HT-29 (cell line): ENCODE measurements around the gene TNFAIP2. TPM values are rescaled to one million over a fixed set of nuclear protein-coding genes. Genes with fewer than 3 reads are reported as not detected.
"Not testable (repeated sequence)": the region's sequence is repeated elsewhere in the genome, so short reads cannot be mapped to it uniquely, and the experiment has no call there.

Source experiments
- DNase-seq: peaks from one replicate; pipeline ENCODE4 v3.0.0-alpha.2; 2015; ENCODE audit warnings: low spot score
- total RNA-seq: library from RNA; depleted of rRNA; stranded (reverse); fragments of >200 nt; shearing (Covaris generic); gene quantifications from 2 replicates; pipeline ENCODE4 v1.2.3, GENCODE V29; 2014

Gene TNFAIP2
- total RNA-seq, 1 experiment from 2014 or later = 168 TPM

GRCh38 chr14:103155826-103156394, 32.6 kb downstream of the TNFAIP2 start:
- no peak for DNase-seq

DNA sequence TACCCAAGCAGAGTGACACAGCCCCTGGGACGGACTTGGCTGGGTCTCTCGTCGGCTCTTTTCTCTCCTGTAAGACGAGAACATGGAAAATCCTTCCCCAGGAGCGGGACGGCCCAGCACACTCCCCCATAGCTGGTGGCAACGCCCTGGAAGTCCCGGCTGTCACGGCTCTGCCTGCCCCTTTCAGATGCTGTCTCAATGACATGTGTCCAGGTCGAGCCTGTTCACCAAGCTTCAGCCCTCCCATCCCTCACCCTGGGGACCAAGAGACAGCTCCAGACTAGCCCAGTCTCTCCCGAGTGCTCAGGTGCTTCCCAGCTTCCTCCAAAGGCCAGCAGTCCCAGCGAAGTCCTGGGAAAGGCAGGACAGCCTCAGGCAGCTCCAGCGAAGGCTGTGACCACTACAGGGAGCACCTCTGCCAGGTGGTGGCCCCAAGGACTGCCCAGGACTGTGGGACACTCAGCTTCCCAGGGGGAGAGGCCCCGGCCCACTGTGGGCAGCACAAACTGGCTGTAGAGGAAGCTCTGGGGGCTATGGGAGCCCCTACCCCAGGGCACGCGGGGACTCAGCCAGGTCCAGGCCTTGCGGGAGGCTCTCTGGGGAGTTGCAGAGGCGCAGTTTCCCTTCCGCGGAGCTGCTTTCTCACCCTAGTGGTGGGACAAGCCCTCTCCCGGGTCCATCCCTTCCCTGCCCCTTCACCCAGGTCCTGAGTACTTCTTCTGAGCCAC, 33.6 kb downstream of the TNFAIP2 start:
- DNase-seq = no peak

DNA sequence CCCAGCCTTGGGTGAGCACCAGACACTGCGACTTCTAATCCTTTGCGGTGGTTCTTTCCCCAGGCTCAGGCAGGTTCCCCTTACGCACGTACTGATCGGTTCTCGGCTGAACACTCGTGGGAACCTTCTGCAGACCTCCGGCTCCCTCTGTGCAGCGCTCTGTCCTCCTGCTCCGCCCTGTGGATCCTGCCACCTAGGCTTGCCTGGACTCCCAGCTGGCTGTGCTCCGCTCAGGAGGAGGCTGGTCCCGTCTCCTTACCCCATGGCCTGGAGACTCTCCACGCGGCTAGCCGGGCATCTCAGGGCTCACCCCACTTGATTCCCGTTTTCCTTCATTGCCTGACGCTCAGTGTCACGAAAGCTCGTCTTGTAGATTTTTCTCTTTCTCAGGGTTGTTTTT, 34.7 kb downstream of the TNFAIP2 start:
- DNase-seq = no peak

DNA sequence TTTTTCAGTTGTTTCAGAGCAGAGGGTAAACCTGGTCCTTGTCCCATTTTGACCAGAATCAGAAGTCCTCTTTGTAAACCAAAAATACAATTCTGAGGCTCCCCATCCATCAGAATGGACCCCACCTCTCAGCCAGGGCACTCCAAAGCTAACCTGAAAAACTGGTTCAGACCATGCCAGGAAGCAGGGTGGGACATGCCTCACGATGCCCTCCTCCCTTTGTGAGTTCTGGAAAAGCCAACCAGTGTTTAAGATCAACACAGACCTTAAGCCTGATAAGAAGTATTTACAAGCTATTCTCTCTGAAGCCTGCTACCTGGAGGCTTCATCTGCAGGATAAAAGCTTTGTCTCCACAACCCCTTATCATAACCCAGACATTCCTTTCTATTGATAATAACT, 35.4 kb downstream of the TNFAIP2 start:
- peak; percentile 63 for DNase-seq

DNA sequence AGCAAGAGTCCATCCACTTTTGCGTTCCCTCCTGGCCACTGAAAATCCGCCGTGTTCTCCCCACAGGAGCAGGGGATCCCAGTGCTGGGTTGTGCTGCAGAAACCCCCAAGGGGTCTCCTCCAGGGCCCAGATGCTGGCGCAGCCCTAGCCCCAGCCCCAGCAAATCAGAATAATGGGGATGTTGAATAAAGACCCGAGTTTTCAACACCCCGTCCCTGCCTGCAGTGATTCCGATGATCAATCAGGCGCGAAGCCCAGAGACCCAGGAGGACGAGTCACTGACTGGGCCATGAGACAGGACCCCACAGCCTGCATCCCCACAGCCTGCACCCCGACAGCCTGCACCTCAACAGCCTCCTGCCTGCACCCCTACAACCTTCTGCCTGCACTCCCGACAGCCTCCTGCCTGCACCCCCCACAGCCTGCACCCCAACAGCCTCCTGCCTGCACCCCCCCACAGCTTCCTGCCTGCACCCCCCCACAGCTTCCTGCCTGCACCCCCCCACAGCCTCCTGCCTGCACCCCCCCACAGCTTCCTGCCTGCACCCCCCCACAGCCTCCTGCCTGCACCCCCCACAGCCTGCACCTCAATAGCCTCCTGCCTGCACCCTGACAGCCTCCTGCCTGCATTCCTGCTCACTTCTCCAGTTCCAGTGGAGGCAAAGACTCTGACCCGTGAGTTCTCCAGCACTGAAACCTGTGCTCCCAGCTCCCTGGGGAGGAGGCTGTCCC, 37.2 kb downstream of the TNFAIP2 start:
- DNase-seq = no peak

DNA sequence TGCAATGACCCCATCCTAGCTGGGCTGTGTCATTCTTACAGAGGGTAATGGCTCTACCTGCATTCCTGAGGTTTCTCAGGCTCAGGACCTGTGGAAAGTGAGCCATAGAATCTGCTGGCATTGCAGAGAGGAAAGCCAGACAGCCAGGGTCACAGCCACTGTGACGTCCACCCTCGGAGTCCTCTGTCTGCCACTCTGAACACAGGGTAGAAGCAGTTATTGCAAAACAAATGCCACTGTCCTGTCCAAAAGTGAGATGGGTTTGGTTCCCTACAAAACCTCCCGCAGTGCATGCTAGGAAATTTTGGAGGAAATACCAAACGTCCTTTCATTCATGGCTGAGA, 37.8 kb downstream of the TNFAIP2 start:
- DNase-seq = peak; percentile 60

DNA sequence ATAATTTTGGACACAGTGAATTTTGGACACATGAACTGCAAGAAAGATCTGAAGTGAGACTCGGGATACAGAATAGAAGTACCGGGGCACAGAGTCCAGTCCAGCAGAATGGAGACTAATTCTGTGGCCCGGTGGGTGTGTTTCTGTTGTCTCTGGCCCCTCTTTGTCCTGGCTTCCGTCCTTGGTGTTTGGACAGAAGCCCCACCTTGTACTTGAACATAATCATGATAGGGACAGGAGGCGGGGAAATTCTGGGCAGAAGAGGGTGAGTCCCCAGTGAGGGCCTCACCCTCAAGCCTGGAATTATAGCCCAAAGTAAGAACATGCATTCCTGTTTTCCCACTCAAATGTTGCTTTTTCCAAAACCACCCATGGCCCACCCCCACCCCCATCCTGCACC, 39.9 kb downstream of the TNFAIP2 start:
- no peak for DNase-seq

- DNase-seq = no peak
These were observed 40.7 kb downstream of the TNFAIP2 start for GRCh38 chr14:103164006-103164405.

- no peak for DNase-seq
These were observed 41.5 kb downstream of the TNFAIP2 start for GRCh38 chr14:103164779-103165178.

GRCh38 chr14:103165323-103165722, 42.1 kb downstream of the TNFAIP2 start:
- DNase-seq = no peak

DNA sequence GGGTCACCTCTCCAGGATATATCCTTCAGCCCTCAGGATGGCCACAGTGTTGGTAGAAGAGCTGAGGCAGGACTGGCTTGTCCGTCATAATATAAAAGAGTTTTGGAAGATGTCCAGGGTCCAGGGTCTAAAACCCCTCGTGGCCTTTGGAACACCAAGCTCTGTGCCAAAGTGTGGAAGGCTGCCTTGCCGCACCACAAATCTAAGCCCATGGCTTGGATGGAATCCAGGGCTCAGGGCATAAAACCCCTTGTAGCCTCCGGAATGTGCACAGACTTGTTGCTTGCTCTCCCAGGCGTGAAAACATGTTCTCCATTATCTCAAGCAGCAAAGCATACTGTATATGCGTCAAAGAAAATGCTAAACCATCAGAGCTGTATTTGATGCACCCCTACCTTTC, 46.7 kb downstream of the TNFAIP2 start:
- no peak for DNase-seq

DNA sequence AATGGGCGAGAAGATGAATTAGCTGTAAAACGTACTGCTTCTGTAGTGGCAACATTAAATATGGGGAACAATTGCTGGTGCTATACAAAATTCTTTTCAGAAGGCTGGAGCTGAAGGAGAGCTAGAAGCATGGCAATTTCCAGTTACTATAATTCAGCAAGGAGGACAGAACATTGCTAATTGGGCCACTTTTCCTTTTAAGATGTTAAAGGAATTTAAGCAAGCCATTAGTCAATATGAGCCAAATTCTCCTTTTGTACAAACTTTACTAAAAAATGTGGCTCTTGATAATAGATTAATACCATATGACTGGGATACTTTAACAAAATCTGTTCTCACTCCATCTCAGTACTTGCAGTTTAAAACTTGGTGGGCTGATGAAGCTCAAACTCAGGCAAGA, 47.9 kb downstream of the TNFAIP2 start:
- not testable (repeated sequence) for DNase-seq

DNA sequence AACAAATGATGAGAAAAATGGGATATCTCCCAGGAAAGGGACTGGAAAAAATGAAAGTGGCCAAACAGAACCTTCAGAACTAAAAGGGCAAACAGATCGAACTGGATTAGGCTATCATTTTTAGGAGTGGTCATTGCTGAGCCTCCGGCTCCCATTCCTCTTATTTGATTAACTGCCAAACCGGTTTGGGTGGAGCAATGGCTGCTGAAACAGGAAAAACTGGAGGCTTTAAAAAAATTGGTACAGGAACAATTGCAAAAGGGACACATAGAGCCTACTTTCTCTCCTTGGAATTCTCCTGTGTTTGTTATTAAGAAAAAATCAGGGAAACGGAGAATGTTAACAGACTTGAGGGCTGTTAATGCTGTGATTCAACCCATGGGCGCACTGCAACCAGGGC, 49.7 kb downstream of the TNFAIP2 start:
- DNase-seq = peak; percentile 62

DNA sequence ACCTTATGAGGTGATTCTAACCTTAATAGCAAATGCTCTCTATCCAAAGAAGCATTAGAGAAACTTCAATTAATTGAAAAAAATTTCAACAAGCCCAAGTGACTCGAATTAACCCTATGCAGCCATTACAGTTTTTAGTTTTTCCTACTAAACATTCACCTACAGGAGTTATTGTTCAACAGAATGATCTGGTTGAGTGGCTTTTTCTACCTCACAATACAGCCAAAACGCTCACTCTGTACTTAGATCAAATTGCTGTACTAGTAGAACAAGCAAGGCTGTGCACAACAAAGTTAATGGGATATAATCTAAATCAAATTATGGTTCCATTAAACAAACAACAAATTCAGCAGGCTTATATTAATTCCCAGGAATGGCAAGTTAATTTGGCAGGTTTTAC, 50.6 kb downstream of the TNFAIP2 start:
- not testable (repeated sequence) for DNase-seq

DNA sequence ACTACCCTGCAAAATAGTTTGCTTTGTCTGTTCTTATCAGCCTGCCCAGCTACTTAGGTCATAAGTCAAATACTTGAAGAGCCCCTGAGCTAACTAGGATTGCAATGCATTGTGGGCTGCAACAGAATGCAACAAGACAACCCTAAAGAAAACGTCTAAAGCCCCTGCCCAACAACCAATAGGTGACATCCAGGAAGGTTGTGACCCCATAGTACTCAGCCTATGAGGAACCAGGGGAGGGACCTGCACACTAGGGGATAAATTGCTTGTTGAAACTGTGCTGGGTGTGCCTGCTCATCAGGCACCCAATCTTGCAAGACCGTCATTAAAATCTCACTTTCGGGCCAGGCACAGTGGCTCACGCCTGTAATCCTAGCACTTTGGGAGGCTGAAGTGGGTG, 52.9 kb downstream of the TNFAIP2 start:
- DNase-seq = not testable (repeated sequence)

DNA sequence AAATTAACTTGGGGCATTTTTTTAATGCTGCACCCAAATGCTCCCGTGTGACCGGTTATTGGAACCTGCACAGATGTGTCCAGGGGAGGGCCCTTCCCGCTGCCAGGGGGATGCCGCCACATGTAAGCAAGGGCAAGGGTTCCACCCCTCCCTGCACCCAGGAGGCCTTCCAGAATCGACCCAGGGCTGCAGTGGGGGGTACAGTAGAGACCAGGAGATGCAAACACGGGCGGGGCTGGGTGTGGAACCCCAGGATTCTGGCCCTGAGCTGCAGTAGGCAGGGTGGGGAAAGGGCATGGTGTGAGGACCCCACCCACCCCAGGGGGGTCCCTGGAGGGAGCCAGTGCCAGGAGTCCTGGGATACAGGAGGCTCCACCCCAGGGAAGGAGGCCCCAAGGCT, 54.1 kb downstream of the TNFAIP2 start:
- DNase-seq = no peak

DNA sequence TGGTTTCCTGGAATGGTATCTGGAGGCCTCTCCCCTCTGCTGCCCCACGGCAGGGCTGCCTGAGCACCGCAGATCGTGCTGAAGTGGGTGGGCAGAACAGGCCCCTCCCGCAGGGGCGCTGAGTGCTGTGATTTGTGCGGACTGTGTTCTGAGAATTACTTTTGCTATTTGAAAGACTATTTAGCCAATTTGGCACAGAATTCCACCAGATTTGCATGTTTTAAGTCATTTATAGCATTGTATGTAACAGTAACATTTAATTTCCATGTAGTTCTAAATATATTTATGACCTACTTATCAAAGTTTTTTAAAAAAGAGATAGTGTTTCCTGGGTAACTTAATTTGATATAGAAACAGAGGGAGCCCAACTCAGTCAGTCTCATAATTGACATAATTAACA, 55.3 kb downstream of the TNFAIP2 start:
- no peak for DNase-seq

GRCh38 chr14:103179094-103179493, 55.8 kb downstream of the TNFAIP2 start:
- no peak for DNase-seq

GRCh38 chr14:103180331-103180730, 57.1 kb downstream of the TNFAIP2 start:
- no peak for DNase-seq

GRCh38 chr14:103184046-103184445, 60.8 kb downstream of the TNFAIP2 start:
- no peak for DNase-seq

DNA sequence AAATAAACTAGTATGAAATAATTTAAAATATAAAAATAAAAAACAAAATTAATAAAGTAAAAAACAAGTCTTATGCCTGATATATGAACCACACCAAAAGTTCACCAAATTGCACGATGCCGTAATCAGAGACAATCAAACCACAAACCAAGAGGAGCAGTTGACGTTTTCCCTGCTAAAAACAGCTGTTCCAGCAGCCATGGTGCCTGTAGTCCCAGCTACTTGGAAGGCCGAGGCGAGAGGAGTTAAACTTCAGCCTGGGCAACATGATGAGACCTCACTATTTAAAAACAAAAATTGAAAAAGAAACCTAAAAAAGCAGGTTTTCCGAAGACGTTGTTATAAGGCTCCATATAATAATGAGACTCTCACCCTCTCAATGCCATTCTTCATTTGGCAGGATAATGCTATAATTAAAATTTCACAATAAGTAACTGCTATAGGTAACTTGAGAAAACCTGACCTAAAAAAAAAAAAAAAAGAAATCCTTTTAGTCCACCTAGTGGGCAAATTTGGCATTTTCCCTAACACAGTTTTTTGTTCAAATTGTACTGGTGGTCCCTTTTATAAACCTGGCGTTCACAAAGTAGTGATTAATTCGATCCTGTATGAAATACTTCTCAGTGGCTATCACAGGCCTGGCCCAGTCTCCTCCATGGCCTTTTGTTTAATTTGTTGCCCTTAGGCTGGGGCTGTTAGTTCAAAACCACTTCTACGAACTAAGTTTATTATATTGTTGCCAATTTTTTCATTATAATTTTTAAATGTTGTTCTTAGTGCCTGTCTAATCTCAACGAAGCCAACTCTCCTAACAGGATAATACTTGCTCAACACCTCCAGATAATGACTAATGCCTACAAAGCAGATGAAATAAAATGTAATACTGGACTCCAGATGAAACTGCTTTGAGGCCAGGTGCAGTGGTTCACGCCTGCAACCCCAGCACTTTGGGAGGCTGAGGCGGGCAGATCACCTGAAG, 62.1 kb downstream of the TNFAIP2 start:
- DNase-seq = peak; percentile 73
